Fibroblast of the aortic adventitia (primary cell): ENCODE results near the gene EMSY. TPM values are rescaled to one million over a fixed set of nuclear protein-coding genes. Genes with fewer than 3 reads are reported as not detected.
A peak's percentile ranks its signal among the peaks of the same experiment; 100 is the strongest.
"Not testable (repeated sequence)": the region's sequence is repeated elsewhere in the genome, so short reads cannot be mapped to it uniquely, and the experiment has no call there.

ENCODE experiments used
- DNase-seq: peaks from one replicate; pipeline ENCODE4 v3.0.0-alpha.2; 2010; ENCODE audit warnings: low read depth
- H3K4me3 ChIP-seq: 2 replicates; pipeline ENCODE4 v1.5.1; 2011; ENCODE audit warnings: low read depth, mild to moderate bottlenecking, control low read depth, low read length, moderate library complexity
- total RNA-seq: library from RNA; depleted of rRNA; stranded (reverse); fragments of >200 nt; gene quantifications from 2 replicates; pipeline ENCODE4 v1.2.3, GENCODE V29; 2012; ENCODE audit warnings: low replicate concordance
- TF ChIP-seq, protein P1 (sequence below): IDR thresholded peaks from 2 replicates; pipeline ENCODE4 v1.5.1; 2011; ENCODE audit warnings: mild to moderate bottlenecking, low read length, control low read depth, inconsistent platforms; ENCODE audit not compliant: insufficient read depth

EMSY gene, protein sequence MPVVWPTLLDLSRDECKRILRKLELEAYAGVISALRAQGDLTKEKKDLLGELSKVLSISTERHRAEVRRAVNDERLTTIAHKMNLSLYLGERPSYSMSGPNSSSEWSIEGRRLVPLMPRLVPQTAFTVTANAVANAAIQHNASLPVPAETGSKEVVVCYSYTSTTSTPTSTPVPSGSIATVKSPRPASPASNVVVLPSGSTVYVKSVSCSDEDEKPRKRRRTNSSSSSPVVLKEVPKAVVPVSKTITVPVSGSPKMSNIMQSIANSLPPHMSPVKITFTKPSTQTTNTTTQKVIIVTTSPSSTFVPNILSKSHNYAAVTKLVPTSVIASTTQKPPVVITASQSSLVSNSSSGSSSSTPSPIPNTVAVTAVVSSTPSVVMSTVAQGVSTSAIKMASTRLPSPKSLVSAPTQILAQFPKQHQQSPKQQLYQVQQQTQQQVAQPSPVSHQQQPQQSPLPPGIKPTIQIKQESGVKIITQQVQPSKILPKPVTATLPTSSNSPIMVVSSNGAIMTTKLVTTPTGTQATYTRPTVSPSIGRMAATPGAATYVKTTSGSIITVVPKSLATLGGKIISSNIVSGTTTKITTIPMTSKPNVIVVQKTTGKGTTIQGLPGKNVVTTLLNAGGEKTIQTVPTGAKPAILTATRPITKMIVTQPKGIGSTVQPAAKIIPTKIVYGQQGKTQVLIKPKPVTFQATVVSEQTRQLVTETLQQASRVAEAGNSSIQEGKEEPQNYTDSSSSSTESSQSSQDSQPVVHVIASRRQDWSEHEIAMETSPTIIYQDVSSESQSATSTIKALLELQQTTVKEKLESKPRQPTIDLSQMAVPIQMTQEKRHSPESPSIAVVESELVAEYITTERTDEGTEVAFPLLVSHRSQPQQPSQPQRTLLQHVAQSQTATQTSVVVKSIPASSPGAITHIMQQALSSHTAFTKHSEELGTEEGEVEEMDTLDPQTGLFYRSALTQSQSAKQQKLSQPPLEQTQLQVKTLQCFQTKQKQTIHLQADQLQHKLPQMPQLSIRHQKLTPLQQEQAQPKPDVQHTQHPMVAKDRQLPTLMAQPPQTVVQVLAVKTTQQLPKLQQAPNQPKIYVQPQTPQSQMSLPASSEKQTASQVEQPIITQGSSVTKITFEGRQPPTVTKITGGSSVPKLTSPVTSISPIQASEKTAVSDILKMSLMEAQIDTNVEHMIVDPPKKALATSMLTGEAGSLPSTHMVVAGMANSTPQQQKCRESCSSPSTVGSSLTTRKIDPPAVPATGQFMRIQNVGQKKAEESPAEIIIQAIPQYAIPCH (N-terminal part only)
- 5.9 and 30.8 TPM in 2 replicates for total RNA-seq

- DNase-seq, result peak; percentile 100
- H3K4me3 ChIP-seq, result peak within 1 kb of the TSS; percentile 97
- TF ChIP-seq, protein P1, sequence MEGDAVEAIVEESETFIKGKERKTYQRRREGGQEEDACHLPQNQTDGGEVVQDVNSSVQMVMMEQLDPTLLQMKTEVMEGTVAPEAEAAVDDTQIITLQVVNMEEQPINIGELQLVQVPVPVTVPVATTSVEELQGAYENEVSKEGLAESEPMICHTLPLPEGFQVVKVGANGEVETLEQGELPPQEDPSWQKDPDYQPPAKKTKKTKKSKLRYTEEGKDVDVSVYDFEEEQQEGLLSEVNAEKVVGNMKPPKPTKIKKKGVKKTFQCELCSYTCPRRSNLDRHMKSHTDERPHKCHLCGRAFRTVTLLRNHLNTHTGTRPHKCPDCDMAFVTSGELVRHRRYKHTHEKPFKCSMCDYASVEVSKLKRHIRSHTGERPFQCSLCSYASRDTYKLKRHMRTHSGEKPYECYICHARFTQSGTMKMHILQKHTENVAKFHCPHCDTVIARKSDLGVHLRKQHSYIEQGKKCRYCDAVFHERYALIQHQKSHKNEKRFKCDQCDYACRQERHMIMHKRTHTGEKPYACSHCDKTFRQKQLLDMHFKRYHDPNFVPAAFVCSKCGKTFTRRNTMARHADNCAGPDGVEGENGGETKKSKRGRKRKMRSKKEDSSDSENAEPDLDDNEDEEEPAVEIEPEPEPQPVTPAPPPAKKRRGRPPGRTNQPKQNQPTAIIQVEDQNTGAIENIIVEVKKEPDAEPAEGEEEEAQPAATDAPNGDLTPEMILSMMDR, result no peak
Measured at GRCh38 chr11:76444384-76445120, at the start of gene EMSY. Gene EMSY, plus strand, starts transcription at chr11:76445018. Its CDS starts 1,921 bp downstream, at chr11:76446939.

GRCh38 chr11:76395296-76395695 is 49.5 kb upstream of the EMSY start:
- DNase-seq, result no peak
- H3K4me3 ChIP-seq, result no peak overlapping the region
- TF ChIP-seq, protein P1, result no peak

GRCh38 chr11:76397383-76397782 is 47.4 kb upstream of the EMSY start:
- no peak overlapping the region for H3K4me3 ChIP-seq
- TF ChIP-seq, protein P1, result no peak
- DNase-seq, result no peak

DNA sequence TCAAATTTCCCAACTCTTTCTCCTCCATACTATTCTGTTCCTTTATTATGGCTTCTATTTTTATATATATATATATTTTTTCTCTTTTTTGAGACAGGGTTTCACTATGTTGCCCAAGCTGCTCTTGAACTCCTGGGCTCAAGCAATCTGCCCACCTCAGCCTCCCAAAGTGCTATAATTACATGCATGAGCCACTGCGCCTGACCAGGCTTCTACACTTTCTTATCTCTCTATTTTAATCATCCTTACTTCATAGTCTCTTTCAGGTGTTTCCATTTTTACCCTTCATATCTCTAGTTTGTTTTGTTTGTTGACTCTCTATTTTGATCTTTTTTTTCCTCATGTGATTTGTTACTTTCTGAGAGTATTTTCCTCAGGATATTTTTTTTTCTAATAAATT is 43.9 kb upstream of the EMSY start:
- no peak for DNase-seq
- H3K4me3 ChIP-seq, result no peak overlapping the region
- TF ChIP-seq, protein P1, result no peak

- DNase-seq, result not testable (repeated sequence)
Measured at GRCh38 chr11:76401484-76401883, 43.3 kb upstream of the EMSY start.

GRCh38 chr11:76406359-76406758 is 38.5 kb upstream of the EMSY start:
- no peak for DNase-seq
- no peak overlapping the region for H3K4me3 ChIP-seq
- TF ChIP-seq, protein P1, result no peak

More at GRCh38 chr11:76401484-76401883, 43.3 kb upstream of the EMSY start:
- not testable (repeated sequence) for H3K4me3 ChIP-seq
